HEK293T (cell line): ENCODE data around the gene KLHL29.

Experiments
- ARNT ChIP-seq: fragments of 450-650 bp; IDR thresholded peaks from 2 replicates; pipeline ENCODE4 v1.6.1; 2017; ENCODE audit warnings: mild to moderate bottlenecking
- BHLHE40 ChIP-seq: fragments of 450-650 bp; IDR thresholded peaks from 2 replicates; pipeline ENCODE4 v1.6.1; 2016; ENCODE audit warnings: mild to moderate bottlenecking, moderate library complexity, borderline replicate concordance
- SP1 ChIP-seq: fragments of 450-650 bp; IDR thresholded peaks from 2 replicates; pipeline ENCODE4 v1.6.1; 2017
- ZNF384 ChIP-seq: fragments of 450-650 bp; IDR thresholded peaks from 2 replicates; pipeline ENCODE4 v1.6.1; 2016

DNA sequence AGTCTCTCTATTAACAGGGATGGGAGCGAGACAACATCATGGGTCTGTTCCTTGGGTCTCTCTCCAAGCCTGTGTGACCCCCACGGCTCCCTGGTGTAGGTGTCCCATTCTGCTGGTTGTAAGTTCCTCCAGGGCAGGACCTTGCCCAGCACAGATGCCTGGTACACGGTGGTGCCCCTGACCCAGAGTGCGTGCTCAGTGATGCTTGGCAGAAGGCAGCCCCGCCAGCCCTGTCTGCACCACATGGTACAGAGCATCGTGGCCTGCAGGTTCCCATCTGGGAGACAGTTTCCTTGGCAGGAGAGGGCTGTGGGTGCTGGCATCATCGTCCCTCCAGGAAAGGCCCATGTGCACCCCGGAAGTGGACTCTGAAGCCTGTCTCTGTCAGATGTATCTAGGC lies 249.0 kb downstream of the KLHL29 start:
- TF ChIP-seq ARNT (no peak), SP1 (no peak), ZNF384 (no peak), BHLHE40 (no peak)
